SK-N-SH (cell line): ENCODE data around the gene TWNK.
A peak's percentile ranks its signal among the peaks of the same experiment; 100 is the strongest.

Experiments
- POLR2AphosphoS5 ChIP-seq: IDR thresholded peaks from 2 replicates; pipeline ENCODE4 v1.6.1; 2012; ENCODE audit warnings: low read depth, low read length
- RCOR1 ChIP-seq: fragments of 150-350 bp; IDR thresholded peaks from 2 replicates; pipeline ENCODE4 v1.6.1; 2017; ENCODE audit warnings: antibody characterized with exemption, low read length

DNA sequence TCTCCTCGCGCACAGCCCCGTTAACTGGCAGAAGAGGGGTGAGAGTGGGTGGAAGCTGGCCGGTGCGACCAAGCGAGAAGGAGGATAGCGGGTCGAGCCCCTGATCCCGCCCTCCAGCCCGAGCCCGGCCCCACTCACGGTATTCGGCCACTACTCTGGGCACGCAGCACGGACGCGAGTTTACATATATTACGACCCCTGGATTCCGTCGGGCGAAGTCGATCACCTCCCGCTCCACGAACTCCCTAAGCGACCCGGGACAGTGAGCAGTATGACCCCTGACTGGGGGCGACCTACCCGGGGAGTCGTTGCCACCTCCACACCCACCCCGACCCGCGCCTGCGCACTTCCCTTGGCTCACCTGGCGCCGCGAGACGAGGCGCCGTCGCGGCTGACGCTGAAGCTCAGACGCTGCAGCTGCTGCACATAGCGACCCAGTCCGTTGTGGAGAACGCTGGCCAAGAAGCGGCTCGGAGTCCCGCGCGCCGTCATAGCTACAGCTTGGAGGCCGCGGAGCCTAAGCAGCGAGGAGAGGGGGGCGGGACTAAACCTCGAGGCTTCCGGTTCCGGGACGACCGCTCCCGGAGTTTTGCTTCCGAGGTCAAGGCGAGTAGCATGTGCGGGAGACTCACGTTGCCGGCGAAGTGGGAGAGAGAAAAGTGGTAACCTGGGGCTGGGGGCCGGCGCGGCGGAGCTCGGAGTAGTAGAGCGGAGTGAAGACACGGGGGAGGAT, at the start of gene TWNK, which contains the start of gene MRPL43:
- TF ChIP-seq RCOR1 (peak; percentile 7; the same call in 1 of the 2 replicates), POLR2AphosphoS5 (peak; percentile 83)
